H9 (cell line): ENCODE data around the gene GORAB. TPM values are rescaled to one million over a fixed set of nuclear protein-coding genes. Genes with fewer than 3 reads are reported as not detected.

Source experiments
- DNase-seq: peaks from one replicate; pipeline ENCODE4 v3.0.0-alpha.2; 2017
- H2AFZ ChIP-seq: one replicate; pipeline ENCODE4 v1.6.1; 2013; ENCODE audit warnings: mild to moderate bottlenecking, low read length, control low read depth, moderate library complexity
- H2AK5ac ChIP-seq: 2 replicates; pipeline ENCODE4 v1.6.1; 2013; ENCODE audit warnings: low read length, control low read depth, mixed read lengths; ENCODE audit not compliant: insufficient read length
- H2BK120ac ChIP-seq: one replicate; pipeline ENCODE4 v1.6.1; 2013; ENCODE audit warnings: low read depth, mild to moderate bottlenecking, low read length, control low read depth, inconsistent platforms; ENCODE audit not compliant: poor library complexity, severe bottlenecking
- H2BK12ac ChIP-seq: 2 replicates; pipeline ENCODE4 v1.6.1; 2013; ENCODE audit warnings: low read length, control low read depth, mixed read lengths, low read depth; ENCODE audit not compliant: insufficient read length
- H2BK15ac ChIP-seq: 2 replicates; pipeline ENCODE4 v1.6.1; 2013; ENCODE audit warnings: low read depth, low read length, control low read depth
- H2BK20ac ChIP-seq: one replicate; pipeline ENCODE4 v1.6.1; 2013; ENCODE audit warnings: low read depth, mild to moderate bottlenecking, low read length, control low read depth, inconsistent platforms; ENCODE audit not compliant: poor library complexity, severe bottlenecking
- H2BK5ac ChIP-seq: 2 replicates; pipeline ENCODE4 v1.6.1; 2013; ENCODE audit warnings: low read length, control low read depth, mixed read lengths; ENCODE audit not compliant: insufficient read length
- H3K14ac ChIP-seq: 2 replicates; pipeline ENCODE4 v1.6.1; 2013; ENCODE audit warnings: low read length, control low read depth; ENCODE audit not compliant: insufficient read depth
- H3K18ac ChIP-seq: 2 replicates; pipeline ENCODE4 v1.6.1; 2013; ENCODE audit warnings: low read depth, mild to moderate bottlenecking, mixed read lengths, low read length, control low read depth; ENCODE audit not compliant: insufficient read length
- H3K23ac ChIP-seq: 2 replicates; pipeline ENCODE4 v1.6.1; 2013; ENCODE audit warnings: low read length, control low read depth, mixed read lengths, low read depth; ENCODE audit not compliant: insufficient read length
- H3K23me2 ChIP-seq: 2 replicates; pipeline ENCODE4 v1.6.1; 2013; ENCODE audit warnings: low read depth, mild to moderate bottlenecking, mixed read lengths, low read length, control low read depth; ENCODE audit not compliant: insufficient read length, poor library complexity, severe bottlenecking
- H3K27ac ChIP-seq: 2 replicates; pipeline ENCODE4 v1.5.1; 2013; ENCODE audit warnings: low read length, control low read depth, mixed read lengths, low read depth; ENCODE audit not compliant: insufficient read length
- H3K27me3 ChIP-seq: 2 replicates; pipeline ENCODE4 v1.6.1; 2013; ENCODE audit warnings: low read length, control low read depth, inconsistent platforms; ENCODE audit not compliant: insufficient read depth
- H3K4ac ChIP-seq: 2 replicates; pipeline ENCODE4 v1.6.1; 2013; ENCODE audit warnings: low read depth, mild to moderate bottlenecking, control low read depth, inconsistent platforms, low read length, moderate library complexity
- H3K4me1 ChIP-seq: 2 replicates; pipeline ENCODE4 v1.6.1; 2013; ENCODE audit warnings: low read length, control low read depth, inconsistent platforms; ENCODE audit not compliant: insufficient read depth
- H3K4me2 ChIP-seq: 2 replicates; pipeline ENCODE4 v1.6.1; 2013; ENCODE audit warnings: low read length, control low read depth, mixed read lengths; ENCODE audit not compliant: insufficient read length, insufficient read depth
- H3K56ac ChIP-seq: 2 replicates; pipeline ENCODE4 v1.6.1; 2013; ENCODE audit warnings: low read depth, mild to moderate bottlenecking, mixed read lengths, low read length, control low read depth; ENCODE audit not compliant: insufficient read length
- H3K79me1 ChIP-seq: 2 replicates; pipeline ENCODE4 v1.6.1; 2013; ENCODE audit warnings: low read depth, mild to moderate bottlenecking, moderate library complexity, low read length, control low read depth, inconsistent platforms; ENCODE audit not compliant: insufficient read depth, poor library complexity, severe bottlenecking
- H3K79me2 ChIP-seq: 2 replicates; pipeline ENCODE4 v1.6.1; 2013; ENCODE audit warnings: low read length, control low read depth, inconsistent platforms; ENCODE audit not compliant: insufficient read depth
- H3K9ac ChIP-seq: 2 replicates; pipeline ENCODE4 v1.6.1; 2013; ENCODE audit warnings: low read length, control low read depth, mixed read lengths; ENCODE audit not compliant: insufficient read length; ENCODE audit errors: extremely low read depth
- H3K9me3 ChIP-seq: one replicate; pipeline ENCODE4 v1.6.1; 2013; ENCODE audit warnings: low read depth, low read length, inconsistent platforms; ENCODE audit not compliant: control insufficient read depth
- H3T11ph ChIP-seq: one replicate; pipeline ENCODE4 v1.6.1; 2013; ENCODE audit warnings: mild to moderate bottlenecking, low read length, control low read depth, inconsistent platforms
- H4K20me1 ChIP-seq: one replicate; pipeline ENCODE4 v1.6.1; 2013; ENCODE audit not compliant: control insufficient read depth, insufficient read length, insufficient read depth
- H4K5ac ChIP-seq: 2 replicates; pipeline ENCODE4 v1.6.1; 2013; ENCODE audit warnings: low read depth, mild to moderate bottlenecking, mixed read lengths, low read length, control low read depth; ENCODE audit not compliant: insufficient read length
- H4K8ac ChIP-seq: replicated peaks from 2 replicates; pipeline ENCODE4 v1.6.1; 2013; ENCODE audit warnings: low read length, control low read depth, mixed read lengths, low read depth; ENCODE audit not compliant: insufficient read length
- H4K91ac ChIP-seq: 2 replicates; pipeline ENCODE4 v1.6.1; 2013; ENCODE audit warnings: low read depth, mild to moderate bottlenecking, moderate library complexity, mixed read lengths, low read length, control low read depth; ENCODE audit not compliant: insufficient read length
- H3K27ac Mint-ChIP-seq, 3 experiments: 2 replicates in 2 of 3; 3 replicates in 1 of 3; pipeline ENCODE4 v1.8.0; 2020 to 2021; ENCODE audit warnings: mixed read lengths in 3 of 3, mild to moderate bottlenecking in 1 of 3, moderate library complexity in 1 of 3
- H3K27me3 Mint-ChIP-seq: 2 replicates; pipeline ENCODE4 v1.8.0; 2021; ENCODE audit warnings: low read depth, mild to moderate bottlenecking, moderate library complexity, mixed read lengths
- H3K36me3 Mint-ChIP-seq, 3 experiments: 2 replicates in 2 of 3; 3 replicates in 1 of 3; pipeline ENCODE4 v1.8.0; 2020 to 2021; ENCODE audit warnings: low read depth in 3 of 3, mixed read lengths in 3 of 3; ENCODE audit not compliant: insufficient read depth in 1 of 3
- H3K4me1 Mint-ChIP-seq, 2 experiments: 2 replicates each; pipeline ENCODE4 v1.8.0; 2020; ENCODE audit warnings: mixed read lengths in 2 of 2
- H3K4me3 Mint-ChIP-seq, 2 experiments: 2 replicates in 1 of 2; 3 replicates in 1 of 2; pipeline ENCODE4 v1.8.0; 2020 to 2021; ENCODE audit warnings: mild to moderate bottlenecking in 2 of 2, mixed read lengths in 2 of 2, moderate library complexity in 1 of 2
- H3K9me3 Mint-ChIP-seq, 2 experiments: 2 replicates in 1 of 2; 3 replicates in 1 of 2; pipeline ENCODE4 v1.8.0; 2020; ENCODE audit warnings: mild to moderate bottlenecking in 2 of 2, mixed read lengths in 2 of 2, moderate library complexity in 1 of 2
- CTCF ChIP-seq: fragments of 200-600 bp; sonication (generic); conservative IDR thresholded peaks from 3 replicates; pipeline ENCODE4 v1.8.0; 2021; ENCODE audit warnings: antibody characterized with exemption, mild to moderate bottlenecking
- WGBS: extraction: QIAGEN DNeasy Blood & Tissue Kit; methylation state at CpG from one replicate; pipeline ENCODE4 v1.1.7; 2013; ENCODE audit warnings: missing lambda C conversion rate, low lambda C conversion rate, mixed read lengths; ENCODE audit not compliant: insufficient read length; ENCODE audit errors: extremely low coverage; 5-methylcytosine and 5-hydroxymethylcytosine counted together
- total RNA-seq: library from RNA; stranded (reverse); gene quantifications from 2 replicates; pipeline ENCODE4 v1.2.1, GENCODE V29; 2021

Gene GORAB
- total RNA-seq, 1 experiment from 2014 or later: 17.8 TPM

- H2BK12ac ChIP-seq: no peak overlapping the region
- H3K9me3 ChIP-seq: no peaks in the 10 kb centered on the region
- H3K4me2 ChIP-seq: no peak overlapping the region
- TF ChIP-seq CTCF: no peak
- no CpG with 5 or more reads among the region's 1 CpG for WGBS
- H3K4me1 Mint-ChIP-seq: peaks cover 0 to 3% of the 10 kb centered on the region in 2 experiments; a peak in 2 of 4 replicates
- H2BK20ac ChIP-seq: no peak overlapping the region
- no peak overlapping the region for H3K18ac ChIP-seq
- H3K4me1 ChIP-seq: no peaks in the 10 kb centered on the region
- H3K79me2 ChIP-seq: no peaks in the 10 kb centered on the region
- no peak overlapping the region for H3K56ac ChIP-seq
- H4K5ac ChIP-seq: no peak overlapping the region
- H2BK120ac ChIP-seq: no peak overlapping the region
- no peak overlapping the region for H3T11ph ChIP-seq
- no peak overlapping the region for H3K27ac ChIP-seq
- no peaks in the 10 kb centered on the region for H3K27me3 ChIP-seq
- no peak overlapping the region for H3K9ac ChIP-seq
- no peaks in the 10 kb centered on the region for H3K9me3 Mint-ChIP-seq
- H3K79me1 ChIP-seq: no peaks in the 10 kb centered on the region
- H2AK5ac ChIP-seq: no peak overlapping the region
- no peak overlapping the region for H2BK15ac ChIP-seq
- no peak overlapping the region for H2AFZ ChIP-seq
- H3K27me3 Mint-ChIP-seq: no peaks in the 10 kb centered on the region
- peak overlapping the region in 1 of 3 experiments; percentile 72; a peak in 1 of 7 replicates for H3K27ac Mint-ChIP-seq
- no peak overlapping the region for H3K4me3 Mint-ChIP-seq
- H3K4ac ChIP-seq: no peak overlapping the region
- H3K23ac ChIP-seq: no peak overlapping the region
- H4K8ac ChIP-seq: no peak overlapping the region
- no peak overlapping the region for H2BK5ac ChIP-seq
- no peaks in the 10 kb centered on the region for H3K23me2 ChIP-seq
- H3K14ac ChIP-seq: no peak overlapping the region
- no peaks in the 10 kb centered on the region for H4K20me1 ChIP-seq
- no peak for DNase-seq
- no peak overlapping the region for H4K91ac ChIP-seq
- peaks cover 10 to 28% (median 27%) of the 10 kb centered on the region in 3 experiments for H3K36me3 Mint-ChIP-seq
Observed at GRCh38 chr1:170555370-170555769, 23.4 kb downstream of the GORAB start.
